Progenitor cell of endocrine pancreas (in vitro differentiated cells): ENCODE results near the gene SLC4A8. TPM values are rescaled to one million over a fixed set of nuclear protein-coding genes. Genes with fewer than 3 reads are reported as not detected.

Experiments used
- DNase-seq: peaks from one replicate; pipeline ENCODE4 v3.0.0; 2021; ENCODE audit warnings: low spot score; ENCODE audit not compliant: unreplicated experiment
- H3K27ac Mint-ChIP-seq: 2 replicates; pipeline ENCODE4 v1.8.0; 2021; ENCODE audit warnings: mild to moderate bottlenecking, moderate library complexity, mixed read lengths
- H3K27me3 Mint-ChIP-seq: 2 replicates; pipeline ENCODE4 v1.8.0; 2021; ENCODE audit warnings: mixed read lengths
- H3K36me3 Mint-ChIP-seq: 2 replicates; pipeline ENCODE4 v1.8.0; 2022; ENCODE audit warnings: mixed read lengths; ENCODE audit not compliant: insufficient read depth
- H3K4me1 Mint-ChIP-seq: 2 replicates; pipeline ENCODE4 v1.8.0; 2021; ENCODE audit warnings: low read depth, mixed read lengths
- H3K4me3 Mint-ChIP-seq: 2 replicates; pipeline ENCODE4 v1.8.0; 2021; ENCODE audit warnings: low read depth, mild to moderate bottlenecking, moderate library complexity, mixed read lengths
- H3K9me3 Mint-ChIP-seq: 2 replicates; pipeline ENCODE4 v1.8.0; 2021; ENCODE audit warnings: low read depth, mixed read lengths
- total RNA-seq: library from RNA; stranded (reverse); gene quantifications from 2 replicates; pipeline ENCODE4 v1.2.1, GENCODE V29; 2021
- TF ChIP-seq, protein P1 (sequence below): fragments of 200-600 bp; sonication (generic); IDR thresholded peaks from one replicate; pipeline ENCODE4 v1.5.0; 2021; ENCODE audit warnings: antibody characterized with exemption, mild to moderate bottlenecking; ENCODE audit not compliant: unreplicated experiment

SLC4A8 gene
- total RNA-seq, 1 donor from 2014 or later = 11.8 TPM

GRCh38 chr12:51496895-51497294, 72.3 kb downstream of the SLC4A8 start:
- no peak for DNase-seq
- Mint-ChIP-seq H3K27ac (no peak overlapping the region), H3K27me3 (peaks cover under 1% of the 10 kb centered on the region), H3K4me1 (peaks cover under 1% of the 10 kb centered on the region), H3K4me3 (no peak overlapping the region), H3K36me3 (no peaks in the 10 kb centered on the region), H3K9me3 (no peaks in the 10 kb centered on the region)
- TF ChIP-seq, protein P1, sequence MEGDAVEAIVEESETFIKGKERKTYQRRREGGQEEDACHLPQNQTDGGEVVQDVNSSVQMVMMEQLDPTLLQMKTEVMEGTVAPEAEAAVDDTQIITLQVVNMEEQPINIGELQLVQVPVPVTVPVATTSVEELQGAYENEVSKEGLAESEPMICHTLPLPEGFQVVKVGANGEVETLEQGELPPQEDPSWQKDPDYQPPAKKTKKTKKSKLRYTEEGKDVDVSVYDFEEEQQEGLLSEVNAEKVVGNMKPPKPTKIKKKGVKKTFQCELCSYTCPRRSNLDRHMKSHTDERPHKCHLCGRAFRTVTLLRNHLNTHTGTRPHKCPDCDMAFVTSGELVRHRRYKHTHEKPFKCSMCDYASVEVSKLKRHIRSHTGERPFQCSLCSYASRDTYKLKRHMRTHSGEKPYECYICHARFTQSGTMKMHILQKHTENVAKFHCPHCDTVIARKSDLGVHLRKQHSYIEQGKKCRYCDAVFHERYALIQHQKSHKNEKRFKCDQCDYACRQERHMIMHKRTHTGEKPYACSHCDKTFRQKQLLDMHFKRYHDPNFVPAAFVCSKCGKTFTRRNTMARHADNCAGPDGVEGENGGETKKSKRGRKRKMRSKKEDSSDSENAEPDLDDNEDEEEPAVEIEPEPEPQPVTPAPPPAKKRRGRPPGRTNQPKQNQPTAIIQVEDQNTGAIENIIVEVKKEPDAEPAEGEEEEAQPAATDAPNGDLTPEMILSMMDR = no peak

GRCh38 chr12:51504851-51505250, 80.2 kb downstream of the SLC4A8 start:
- H3K9me3 Mint-ChIP-seq = no peaks in the 10 kb centered on the region

DNA sequence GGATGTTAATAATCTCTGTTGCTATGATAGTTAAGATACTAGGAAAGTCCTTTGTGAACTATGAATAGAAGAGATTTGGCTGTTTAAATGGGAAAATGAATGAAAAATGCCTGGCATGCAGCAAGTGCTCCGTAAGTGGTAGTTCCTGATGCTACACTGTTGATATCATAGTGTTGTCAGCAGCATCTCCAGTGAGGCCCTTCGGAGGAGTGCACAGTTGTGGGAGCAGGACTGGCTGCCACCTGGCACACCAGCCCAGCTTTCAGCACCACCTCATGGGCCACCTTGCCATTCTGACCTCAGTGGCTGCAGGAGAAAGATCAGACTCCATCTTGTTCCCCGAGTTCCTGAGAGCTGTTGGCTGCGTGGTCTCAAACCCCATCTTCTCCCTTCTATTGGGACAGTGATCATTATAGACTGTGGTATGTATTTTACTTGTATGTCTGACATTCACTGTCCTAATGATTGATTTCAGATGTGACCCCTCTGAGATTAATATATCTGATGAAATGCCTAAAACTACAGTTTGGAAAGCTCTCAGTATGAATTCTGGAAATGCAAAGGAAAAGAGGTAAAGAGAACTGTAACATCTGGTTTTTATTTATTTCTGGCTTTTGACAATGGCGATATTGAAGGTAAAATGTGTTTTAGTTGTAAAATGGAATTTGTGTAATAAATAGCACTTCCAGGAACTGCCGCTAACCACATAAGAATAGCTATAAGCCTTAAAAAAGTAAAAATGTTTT, 80.9 kb downstream of the SLC4A8 start:
- no peak for DNase-seq
- Mint-ChIP-seq H3K4me1 (peaks cover 5% of the 10 kb centered on the region), H3K4me3 (no peak overlapping the region), H3K27ac (no peak overlapping the region), H3K27me3 (no peaks in the 10 kb centered on the region), H3K36me3 (no peaks in the 10 kb centered on the region), H3K9me3 (no peaks in the 10 kb centered on the region)
- TF ChIP-seq, protein P1 = no peak

More at GRCh38 chr12:51504851-51505250, 80.2 kb downstream of the SLC4A8 start:
- TF ChIP-seq, protein P1 = no peak
- Mint-ChIP-seq H3K27ac (no peak overlapping the region), H3K36me3 (no peaks in the 10 kb centered on the region), H3K4me3 (no peak overlapping the region), H3K27me3 (no peaks in the 10 kb centered on the region), H3K4me1 (peaks cover 5% of the 10 kb centered on the region)
- no peak for DNase-seq

DNA sequence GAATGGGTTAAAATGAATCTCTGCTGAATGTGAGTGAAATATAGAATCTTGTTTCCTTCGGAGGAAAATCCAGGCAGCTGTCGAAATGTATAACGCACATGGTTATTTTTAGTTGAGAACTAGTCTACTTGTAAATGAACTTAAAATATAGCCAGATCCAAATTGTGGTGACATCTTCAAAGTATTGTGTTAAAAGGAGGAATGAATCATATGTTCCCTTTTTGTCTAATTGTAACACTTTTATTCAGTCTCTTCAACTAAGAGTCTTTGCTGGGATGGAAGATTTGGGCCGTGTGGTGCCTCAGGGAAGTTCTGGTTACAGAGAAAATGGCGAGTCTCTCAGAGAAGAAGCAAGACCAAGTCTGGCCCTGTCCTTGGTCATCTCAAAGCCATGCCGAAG, 82.5 kb downstream of the SLC4A8 start:
- TF ChIP-seq, protein P1 = no peak
- H3K27ac Mint-ChIP-seq = no peak overlapping the region
- no peaks in the 10 kb centered on the region for H3K36me3 Mint-ChIP-seq
- peaks cover 5% of the 10 kb centered on the region for H3K4me1 Mint-ChIP-seq
- no peak for DNase-seq
- H3K9me3 Mint-ChIP-seq = no peaks in the 10 kb centered on the region
- H3K27me3 Mint-ChIP-seq = no peaks in the 10 kb centered on the region
- H3K4me3 Mint-ChIP-seq = no peak overlapping the region

DNA sequence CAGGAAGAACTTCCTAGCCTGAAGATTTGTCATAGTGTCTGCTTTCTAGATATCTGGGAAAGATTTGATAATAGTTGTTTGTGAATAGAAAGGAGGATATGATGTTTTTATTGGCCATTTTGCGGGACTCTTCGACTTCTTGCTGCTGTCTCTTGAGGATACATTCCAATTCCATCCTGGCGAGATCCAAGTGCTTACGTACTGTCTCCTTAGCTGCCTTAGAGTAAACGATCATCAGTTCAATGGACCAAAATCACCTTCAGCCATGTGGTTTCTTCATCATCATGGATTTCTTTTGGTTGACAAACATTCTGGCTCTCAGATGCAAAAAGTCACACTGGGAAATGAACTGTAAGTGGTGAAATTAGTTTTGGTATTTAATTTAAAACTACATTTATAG, 83.7 kb downstream of the SLC4A8 start:
- H3K36me3 Mint-ChIP-seq = no peaks in the 10 kb centered on the region
- no peak for DNase-seq
- H3K4me1 Mint-ChIP-seq = peaks cover 8% of the 10 kb centered on the region
- TF ChIP-seq, protein P1 = no peak
- no peak overlapping the region for H3K4me3 Mint-ChIP-seq
- H3K9me3 Mint-ChIP-seq = no peaks in the 10 kb centered on the region
- H3K27ac Mint-ChIP-seq = no peak overlapping the region
- no peaks in the 10 kb centered on the region for H3K27me3 Mint-ChIP-seq
